ENCODE results near the gene TMEM271.

TMEM271 gene

DNA sequence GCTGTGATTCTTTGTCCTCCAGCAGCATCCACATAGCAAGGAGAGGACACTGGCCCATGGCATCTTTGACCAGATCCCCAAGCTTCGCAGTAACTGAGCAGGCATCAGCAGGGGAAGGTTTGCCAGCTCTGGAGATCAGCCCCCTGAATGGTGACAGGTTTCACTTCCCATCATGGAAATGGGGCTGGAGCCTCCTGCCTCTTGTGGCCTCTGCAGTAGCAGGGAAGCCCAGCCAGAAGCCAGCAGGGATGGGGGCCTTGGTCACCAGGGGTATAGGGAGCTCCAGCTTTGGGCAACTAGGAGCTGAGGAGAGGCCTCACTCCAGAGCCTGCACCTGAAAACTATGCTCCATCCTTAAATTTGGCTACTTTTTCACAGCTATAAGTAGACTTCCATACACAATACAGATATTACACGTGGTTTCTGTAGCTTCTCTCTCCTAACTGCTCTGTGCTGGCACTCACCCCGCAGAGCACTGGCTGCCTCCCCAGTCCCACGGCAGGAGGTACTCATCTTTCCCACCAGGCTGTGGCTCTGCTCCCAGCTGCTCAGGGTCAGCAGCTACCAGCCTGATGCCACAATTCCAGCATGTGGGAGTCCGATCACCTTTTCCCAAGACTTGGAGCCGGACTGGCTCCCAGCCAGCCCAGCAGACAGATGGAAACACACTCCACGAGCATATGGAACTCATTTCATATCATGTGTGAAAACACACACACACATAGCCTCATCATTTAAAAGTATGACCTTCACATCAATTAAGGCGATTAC is 2.8 kb downstream of the TMEM271 start:
- TF ChIP-seq CTCF (conservative IDR thresholded peaks at IDR 0.05) = no peak
- H3K27ac ChIP-seq = no peak overlapping the region

- TF ChIP-seq CTCF (conservative IDR thresholded peaks at IDR 0.05) = no peak
- no peak overlapping the region for H3K27ac ChIP-seq
Measured at GRCh38 chr4:572594-572993, 3.5 kb downstream of the TMEM271 start.

DNA sequence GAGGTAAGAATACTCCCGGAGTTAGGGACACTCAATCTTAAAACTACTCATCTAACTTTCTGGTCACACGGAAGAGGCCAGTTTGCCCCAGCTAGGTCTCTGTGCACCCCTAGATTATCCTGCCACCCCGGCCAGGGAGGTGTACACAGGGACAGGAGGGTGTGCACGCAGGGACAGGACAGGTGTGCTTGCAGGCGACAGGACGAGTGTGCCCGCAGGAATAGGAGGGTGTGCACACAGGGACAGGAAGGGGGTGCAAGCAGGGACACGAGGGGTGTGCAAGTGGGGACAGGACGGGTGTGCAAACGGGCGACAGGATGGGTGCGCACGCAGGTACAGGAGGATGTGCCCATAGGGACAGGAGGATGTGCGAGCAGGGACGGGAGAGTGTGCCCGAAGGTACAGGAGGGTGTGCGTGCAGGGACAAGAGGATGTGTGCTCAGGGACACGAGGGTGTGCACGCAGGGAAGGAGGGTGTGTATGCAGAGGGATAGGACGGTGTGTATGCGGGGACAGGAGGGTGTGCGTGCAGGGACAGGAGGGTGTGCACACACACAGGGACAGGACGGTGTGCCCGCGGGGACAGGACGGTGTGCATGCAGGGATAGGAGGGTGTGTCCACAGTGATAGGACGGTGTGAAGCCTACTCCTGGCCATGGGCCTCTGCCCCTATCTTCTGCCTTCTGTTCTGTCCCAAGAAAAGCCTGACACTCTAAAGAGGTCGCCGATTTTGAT is 4.1 kb downstream of the TMEM271 start:
- no peak overlapping the region for H3K27ac ChIP-seq
- TF ChIP-seq CTCF (conservative IDR thresholded peaks at IDR 0.05) = no peak

DNA sequence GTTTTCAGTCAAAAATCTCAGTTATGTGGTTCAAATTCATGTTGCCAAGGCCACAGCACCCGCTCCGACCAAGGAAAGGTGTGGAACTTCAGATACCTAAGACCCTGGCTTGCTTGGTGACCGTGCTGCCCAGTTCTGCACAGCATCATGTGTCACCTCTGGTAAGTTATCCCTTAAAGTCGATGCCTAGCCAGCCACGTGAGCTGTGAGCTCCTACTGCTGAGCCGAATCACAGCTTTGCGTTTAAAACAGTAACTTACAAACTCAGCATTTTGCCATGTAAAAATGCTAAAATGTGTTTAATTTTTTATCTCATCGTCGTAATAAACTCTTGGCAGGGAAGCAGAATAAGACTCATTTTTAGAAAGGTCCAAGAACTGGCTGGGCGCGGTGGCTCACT is 5.3 kb downstream of the TMEM271 start:
- no peak overlapping the region for H3K27ac ChIP-seq
- TF ChIP-seq CTCF (conservative IDR thresholded peaks at IDR 0.05) = no peak

DNA sequence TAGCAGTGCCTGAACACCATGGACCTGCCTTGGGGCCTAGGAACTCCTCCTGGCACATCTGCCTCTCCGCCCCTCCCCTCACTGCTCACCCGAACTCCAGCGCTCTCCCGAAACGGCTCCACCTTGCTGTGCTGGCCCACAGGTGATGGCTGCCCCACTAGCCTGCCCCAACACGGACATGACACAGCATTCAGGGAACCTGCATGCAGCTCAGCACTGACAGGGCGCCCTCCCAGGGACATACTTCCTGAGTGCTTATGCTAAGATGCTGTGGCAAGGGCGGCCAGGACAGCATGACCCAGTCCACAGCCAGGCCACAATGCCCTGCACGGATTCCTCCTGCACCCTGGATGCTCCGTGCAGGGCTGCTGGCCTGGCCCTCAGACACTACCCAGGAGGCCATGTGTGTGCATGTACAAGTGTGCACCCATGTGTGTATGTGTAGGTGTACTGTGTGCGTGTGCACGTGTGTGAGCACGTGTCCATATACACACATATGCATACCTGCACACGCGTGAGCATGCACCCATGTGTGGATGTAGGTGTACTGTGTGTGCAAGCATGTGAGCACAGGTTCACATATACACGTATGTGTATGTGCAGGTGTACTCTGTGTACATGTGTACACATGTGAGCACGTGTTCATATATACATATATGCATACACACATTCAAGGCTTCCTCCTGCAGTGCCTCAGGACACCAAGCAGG is 6.0 kb downstream of the TMEM271 start:
- no peak for TF ChIP-seq CTCF (conservative IDR thresholded peaks at IDR 0.05)
- H3K27ac ChIP-seq = no peak overlapping the region

DNA sequence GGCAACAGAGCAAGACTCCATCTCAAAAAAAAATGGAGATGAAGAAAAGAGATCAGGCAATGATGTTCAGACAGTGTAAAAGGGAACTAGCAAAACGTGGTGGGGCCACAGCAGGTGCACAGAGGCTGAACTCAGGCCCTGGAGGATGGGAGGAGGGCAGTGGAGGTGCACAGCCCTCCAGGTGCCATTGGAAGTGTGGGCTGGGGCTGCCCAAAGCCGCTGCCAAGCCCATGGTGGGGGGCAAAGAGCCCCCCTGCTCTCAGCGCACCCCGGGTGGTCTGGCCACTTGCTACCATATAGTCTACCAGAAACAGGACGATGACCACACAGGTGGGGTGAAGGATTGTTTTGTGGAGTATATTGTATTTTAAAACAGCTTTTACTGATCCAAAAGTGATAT is 7.1 kb downstream of the TMEM271 start:
- no peak overlapping the region for H3K27ac ChIP-seq

More for the DNA sequence above, 7.1 kb downstream of the TMEM271 start:
- no peak for TF ChIP-seq CTCF (conservative IDR thresholded peaks at IDR 0.05)

All from VCaP (cell line).